ENCODE data around the gene HOMER2. TPM values are rescaled to one million over a fixed set of nuclear protein-coding genes. Genes with fewer than 3 reads are reported as not detected.
A peak's percentile ranks its signal among the peaks of the same experiment; 100 is the strongest.

HOMER2 gene
- total RNA-seq, 1 donor from 2014 or later = 18.2 TPM

GRCh38 chr15:82922737-82923136 lies 29.8 kb downstream of the HOMER2 start:
- intact Hi-C loops (cut with DNase I) = no loop called here
- Histone ChIP-seq H3K36me3 (no peaks in the 10 kb centered on the region), H3K9me3 (no peaks in the 10 kb centered on the region), H3K27ac (no peak overlapping the region), H3K27me3 (no peaks in the 10 kb centered on the region), H3K4me3 (no peak overlapping the region), H3K4me1 (no peaks in the 10 kb centered on the region)
- no peak for DNase-seq (ENCODE audit: extremely low spot score in 2 of 2)
- no peak for TF ChIP-seq POLR2A (IDR thresholded peaks at IDR 0.05)
- no peak for TF ChIP-seq CTCF (IDR thresholded peaks at IDR 0.05)
- no peak for TF ChIP-seq POLR2AphosphoS5 (IDR thresholded peaks at IDR 0.05; ENCODE audit: insufficient read depth in 1 of 2, low read depth in 1 of 2)

- Histone ChIP-seq H3K4me3 (no peak overlapping the region), H3K4me1 (no peaks in the 10 kb centered on the region), H3K36me3 (no peaks in the 10 kb centered on the region), H3K27me3 (no peaks in the 10 kb centered on the region), H3K9me3 (no peaks in the 10 kb centered on the region), H3K27ac (no peak overlapping the region)
- TF ChIP-seq POLR2AphosphoS5 (IDR thresholded peaks at IDR 0.05; ENCODE audit: insufficient read depth in 1 of 2, low read depth in 1 of 2) = no peak
- TF ChIP-seq CTCF (IDR thresholded peaks at IDR 0.05) = no peak
- TF ChIP-seq POLR2A (IDR thresholded peaks at IDR 0.05) = no peak
- DNase-seq (ENCODE audit: extremely low spot score in 2 of 2) = no peak
- intact Hi-C loops (cut with DNase I) = no loop called here
Observed at GRCh38 chr15:82921939-82922338, 30.6 kb downstream of the HOMER2 start.

GRCh38 chr15:82921242-82921641 lies 31.3 kb downstream of the HOMER2 start:
- intact Hi-C loops (cut with DNase I) = no loop called here
- DNase-seq (ENCODE audit: extremely low spot score in 2 of 2) = no peak
- Histone ChIP-seq H3K4me1 (no peaks in the 10 kb centered on the region), H3K27ac (no peak overlapping the region), H3K9me3 (no peaks in the 10 kb centered on the region), H3K36me3 (no peaks in the 10 kb centered on the region), H3K27me3 (no peaks in the 10 kb centered on the region), H3K4me3 (no peak overlapping the region)
- TF ChIP-seq POLR2A (IDR thresholded peaks at IDR 0.05) (no peak), POLR2AphosphoS5 (IDR thresholded peaks at IDR 0.05; ENCODE audit: insufficient read depth in 1 of 2, low read depth in 1 of 2) (no peak), CTCF (IDR thresholded peaks at IDR 0.05) (no peak)

GRCh38 chr15:82919231-82919886 lies 33.2 kb downstream of the HOMER2 start:
- Histone ChIP-seq H3K27ac (no peak overlapping the region), H3K36me3 (no peaks in the 10 kb centered on the region), H3K4me1 (no peaks in the 10 kb centered on the region), H3K27me3 (no peaks in the 10 kb centered on the region), H3K9me3 (no peaks in the 10 kb centered on the region), H3K4me3 (no peak overlapping the region)
- intact Hi-C loops (cut with DNase I) = no loop called here
- TF ChIP-seq POLR2A (IDR thresholded peaks at IDR 0.05) = no peak
- TF ChIP-seq POLR2AphosphoS5 (IDR thresholded peaks at IDR 0.05; ENCODE audit: insufficient read depth in 1 of 2, low read depth in 1 of 2) = peak in 1 of 2 donors; percentile 24
- DNase-seq (ENCODE audit: extremely low spot score in 2 of 2) = no peak

GRCh38 chr15:82918607-82919230 lies 33.8 kb downstream of the HOMER2 start:
- Histone ChIP-seq H3K36me3 (no peaks in the 10 kb centered on the region), H3K27ac (no peak overlapping the region), H3K27me3 (no peaks in the 10 kb centered on the region), H3K4me1 (no peaks in the 10 kb centered on the region), H3K9me3 (no peaks in the 10 kb centered on the region), H3K4me3 (no peak overlapping the region)
- TF ChIP-seq POLR2A (IDR thresholded peaks at IDR 0.05) (no peak), CTCF (IDR thresholded peaks at IDR 0.05) (no peak), POLR2AphosphoS5 (IDR thresholded peaks at IDR 0.05; ENCODE audit: insufficient read depth in 1 of 2, low read depth in 1 of 2) (no peak)
- DNase-seq (ENCODE audit: extremely low spot score in 2 of 2) = no peak
- intact Hi-C loops (cut with DNase I) = no loop called here

Data from vagina (tissue), 2 donors.